H1 (cell line): Measurements from ENCODE around the gene DIABLO. TPM values are rescaled to one million over a fixed set of nuclear protein-coding genes. Genes with fewer than 3 reads are reported as not detected.

Experiments
- CTCF ChIA-PET: fragments of 300-600 bp; sonication (Branson Sonifier 250); formaldehyde crosslinking; loops from one replicate; lab custom pipeline; 2021; ENCODE audit not compliant: partially characterized antibody; lab: Charles Lee
- POLR2A ChIA-PET: fragments of 300-600 bp; sonication (Branson Sonifier 250); formaldehyde crosslinking; loops from one replicate; lab custom pipeline; 2021; ENCODE audit warnings: inconsistent platforms; ENCODE audit not compliant: partially characterized antibody; lab: Charles Lee
- DNase-seq, 2 experiments: peaks; one replicate each; pipeline versions ENCODE4 v3.0.0 to v3.0.0-alpha.2; 2010 to 2022; ENCODE audit warnings: low spot score in 2 of 2, low read depth in 1 of 2, mixed read lengths in 1 of 2
- FAIRE-seq: peaks from 2 replicates; lab custom pipeline; 2011; peaks lifted over from hg19 to GRCh38; lab: Jason Lieb, UNC
- H2AFZ ChIP-seq: 2 replicates; pipeline ENCODE4 v1.8.1; 2012; ENCODE audit warnings: low read length, inconsistent platforms
- H2AK5ac ChIP-seq: 2 replicates; pipeline ENCODE4 v1.6.1; 2013; ENCODE audit warnings: low read depth, low read length
- H2BK120ac ChIP-seq: replicated peaks from 2 replicates; pipeline ENCODE3; 2013; ENCODE audit warnings: low read depth, low read length, inconsistent platforms
- H2BK12ac ChIP-seq: 2 replicates; pipeline ENCODE4 v1.6.1; 2013; ENCODE audit warnings: low read depth, low read length
- H2BK15ac ChIP-seq: 2 replicates; pipeline ENCODE4 v1.6.1; 2013; ENCODE audit warnings: low read length
- H2BK20ac ChIP-seq: 2 replicates; pipeline ENCODE4 v1.6.1; 2013; ENCODE audit warnings: low read length
- H2BK5ac ChIP-seq: 2 replicates; pipeline ENCODE4 v1.6.1; 2013; ENCODE audit warnings: low read depth, low read length
- H3K14ac ChIP-seq: 2 replicates; pipeline ENCODE4 v1.6.1; 2013; ENCODE audit warnings: inconsistent platforms; ENCODE audit not compliant: insufficient read length
- H3K18ac ChIP-seq: 2 replicates; pipeline ENCODE4 v1.6.1; 2013; ENCODE audit warnings: low read length; ENCODE audit errors: extremely low read depth
- H3K23ac ChIP-seq: 2 replicates; pipeline ENCODE4 v1.6.1; 2013; ENCODE audit warnings: inconsistent platforms; ENCODE audit not compliant: insufficient read length
- H3K23me2 ChIP-seq: 2 replicates; pipeline ENCODE4 v1.6.1; 2013; ENCODE audit warnings: low read depth, low read length
- H3K27ac ChIP-seq: 2 replicates; pipeline ENCODE4 v1.6.1; 2011; ENCODE audit warnings: low read depth, low read length, inconsistent platforms
- H3K27me3 ChIP-seq, 4 experiments: replicated peaks in 1 of 4; 1 replicate in 1 of 4; 2 replicates in 3 of 4; pipeline versions ENCODE4 v1.6.1 to v1.8.1; 2011 to 2013; ENCODE audit warnings: low read length in 3 of 4, mild to moderate bottlenecking in 3 of 4, inconsistent platforms in 2 of 4, mixed read lengths in 2 of 4, moderate library complexity in 1 of 4; ENCODE audit not compliant: control insufficient read depth in 3 of 4, insufficient read depth in 3 of 4; ENCODE audit errors: extremely low read depth in 1 of 4
- H3K36me3 ChIP-seq, 4 experiments: 2 replicates each; pipeline versions ENCODE4 v1.6.1 to v1.8.1; 2011 to 2013; ENCODE audit warnings: mild to moderate bottlenecking in 4 of 4, low read length in 3 of 4, moderate library complexity in 2 of 4, control low read depth in 1 of 4, inconsistent platforms in 1 of 4; ENCODE audit not compliant: insufficient read depth in 4 of 4, control insufficient read depth in 2 of 4
- H3K4ac ChIP-seq: replicated peaks from 2 replicates; pipeline ENCODE3; 2013; ENCODE audit warnings: low read length, low read depth, mixed read lengths, inconsistent platforms; ENCODE audit not compliant: insufficient read length
- H3K4me1 ChIP-seq, 4 experiments: replicated peaks in 1 of 4; 1 replicate in 1 of 4; 2 replicates in 3 of 4; pipeline versions ENCODE4 v1.6.1 to v1.8.1; 2011 to 2013; ENCODE audit warnings: low read length in 3 of 4, inconsistent platforms in 2 of 4, mixed read lengths in 1 of 4; ENCODE audit not compliant: insufficient read depth in 4 of 4, control insufficient read depth in 3 of 4
- H3K4me2 ChIP-seq, 2 experiments: 2 replicates each; pipeline versions ENCODE4 v1.6.1 to v1.8.1; 2011 to 2013; ENCODE audit warnings: low read depth in 2 of 2, low read length in 2 of 2, control low read depth in 1 of 2, inconsistent platforms in 1 of 2, mild to moderate bottlenecking in 1 of 2; ENCODE audit not compliant: insufficient read depth in 1 of 2
- H3K4me3 ChIP-seq, 4 experiments: fragments of 200-600, 300-600 bp in 1 of 4; sonication (generic), shearing (Covaris generic), sonication (Bioruptor Twin) in 1 of 4; 2 replicates each; pipeline versions ENCODE4 v1.5.1 to v1.8.1; 2011 to 2016; ENCODE audit warnings: low read length in 4 of 4, low read depth in 3 of 4, control low read depth in 2 of 4, inconsistent platforms in 2 of 4, mild to moderate bottlenecking in 2 of 4, mixed read lengths in 1 of 4, moderate library complexity in 1 of 4; ENCODE audit not compliant: insufficient read depth in 2 of 4; ENCODE audit errors: extremely low read depth in 1 of 4
- H3K56ac ChIP-seq: replicated peaks from 2 replicates; pipeline ENCODE3; 2013; ENCODE audit warnings: low read depth, mild to moderate bottlenecking, mixed read lengths, low read length, inconsistent platforms; ENCODE audit not compliant: insufficient read length
- H3K79me1 ChIP-seq: 2 replicates; pipeline ENCODE4 v1.6.1; 2013; ENCODE audit warnings: low read depth, low read length, control low read depth
- H3K79me2 ChIP-seq, 2 experiments: 2 replicates each; pipeline versions ENCODE4 v1.6.1 to v1.8.1; 2012 to 2013; ENCODE audit warnings: low read length in 2 of 2, mild to moderate bottlenecking in 2 of 2, inconsistent platforms in 1 of 2; ENCODE audit not compliant: insufficient read depth in 2 of 2, control insufficient read depth in 1 of 2
- H3K9ac ChIP-seq, 4 experiments: replicated peaks in 1 of 4; 1 replicate in 1 of 4; 2 replicates in 3 of 4; pipeline versions ENCODE4 v1.6.1 to v1.8.1; 2011 to 2013; ENCODE audit warnings: low read depth in 3 of 4, low read length in 3 of 4, control low read depth in 2 of 4, mild to moderate bottlenecking in 2 of 4, moderate library complexity in 2 of 4, inconsistent platforms in 1 of 4; ENCODE audit errors: extremely low read depth in 1 of 4
- H3K9me3 ChIP-seq, 2 experiments: 2 replicates each; pipeline versions ENCODE4 v1.6.1 to v1.8.1; 2012 to 2013; ENCODE audit warnings: mild to moderate bottlenecking in 2 of 2, moderate library complexity in 2 of 2, control low read depth in 1 of 2, inconsistent platforms in 1 of 2, low read depth in 1 of 2, low read length in 1 of 2, mixed read lengths in 1 of 2; ENCODE audit not compliant: insufficient read depth in 2 of 2
- H4K20me1 ChIP-seq, 2 experiments: replicated peaks in 1 of 2; 2 replicates each; pipeline versions ENCODE3 to v1.8.1; 2011 to 2013; ENCODE audit warnings: inconsistent platforms in 2 of 2, low read length in 2 of 2, mild to moderate bottlenecking in 1 of 2; ENCODE audit not compliant: insufficient read depth in 2 of 2, control insufficient read depth in 1 of 2
- H4K5ac ChIP-seq: 2 replicates; pipeline ENCODE4 v1.6.1; 2013; ENCODE audit warnings: low read length, low read depth, mixed read lengths, inconsistent platforms; ENCODE audit not compliant: insufficient read length
- H4K8ac ChIP-seq: 2 replicates; pipeline ENCODE4 v1.8.0; 2013; ENCODE audit warnings: mild to moderate bottlenecking, moderate library complexity, low read length, inconsistent platforms; ENCODE audit not compliant: insufficient read depth; ENCODE audit errors: extremely low read depth
- H4K91ac ChIP-seq: replicated peaks from 2 replicates; pipeline ENCODE3; 2013; ENCODE audit warnings: low read length, mixed read lengths, inconsistent platforms; ENCODE audit not compliant: insufficient read length
- CBX5 ChIP-seq: fragments of 300-800, 300-1000 bp; sonication (generic); IDR thresholded peaks from 2 replicates; pipeline ENCODE4 v1.7.1; 2016; ENCODE audit warnings: antibody characterized with exemption, low read length, low read depth
- CHD1 ChIP-seq: IDR thresholded peaks from 2 replicates; pipeline ENCODE4 v1.6.1; 2012; ENCODE audit warnings: low read depth, low read length, improper control_type of control experiment
- CHD2 ChIP-seq: IDR thresholded peaks from 2 replicates; pipeline ENCODE4 v1.6.1; 2012; ENCODE audit warnings: low read length, improper control_type of control experiment
- CREB1 ChIP-seq: IDR thresholded peaks from 2 replicates; pipeline ENCODE4 v1.6.1; 2012; ENCODE audit warnings: inconsistent platforms
- EP300 ChIP-seq, 2 experiments: IDR thresholded peaks; 1 replicate in 1 of 2; 2 replicates in 1 of 2; pipeline ENCODE4 v1.6.1; 2011 to 2012; ENCODE audit warnings: low read depth in 2 of 2, low read length in 2 of 2, mild to moderate bottlenecking in 2 of 2, borderline replicate concordance in 1 of 2, inconsistent platforms in 1 of 2, moderate library complexity in 1 of 2
- EZH2 ChIP-seq: fragments of 200-600 bp; sonication (generic); IDR thresholded peaks from 2 replicates; pipeline ENCODE4 v1.7.1; 2012; ENCODE audit warnings: low read depth, mild to moderate bottlenecking, moderate library complexity, low read length, inconsistent platforms; ENCODE audit not compliant: severe bottlenecking
- HDAC6 ChIP-seq: IDR thresholded peaks from one replicate; pipeline ENCODE4 v1.7.1; 2012; ENCODE audit warnings: low read depth, mild to moderate bottlenecking, inconsistent platforms, low read length, moderate library complexity
- MAFK ChIP-seq: IDR thresholded peaks from 2 replicates; pipeline ENCODE4 v1.6.1; 2012; ENCODE audit warnings: low read depth, mild to moderate bottlenecking, improper control_type of control experiment, low read length
- SAP30 ChIP-seq: fragments of 300-600 bp; sonication (generic); IDR thresholded peaks from 2 replicates; pipeline ENCODE4 v1.7.1; 2012; ENCODE audit warnings: low read length, moderate library complexity, mild to moderate bottlenecking, inconsistent platforms; ENCODE audit not compliant: insufficient read depth, insufficient replicate concordance
- SIN3A ChIP-seq, 2 experiments: IDR thresholded peaks in 1 of 2; conservative IDR thresholded peaks in 1 of 2; 2 replicates each; pipeline ENCODE4 v1.6.1; 2011 to 2012; ENCODE audit warnings: low read length in 2 of 2, improper control_type of control experiment in 1 of 2, low read depth in 1 of 2, mild to moderate bottlenecking in 1 of 2
- SIX5 ChIP-seq: IDR thresholded peaks from 2 replicates; pipeline ENCODE4 v1.6.1; 2011; ENCODE audit warnings: mild to moderate bottlenecking, low read depth, low read length
- SP1 ChIP-seq: IDR thresholded peaks from 2 replicates; pipeline ENCODE4 v1.6.1; 2011; ENCODE audit warnings: low read depth, low read length
- ZNF274 ChIP-seq: IDR thresholded peaks from 2 replicates; pipeline ENCODE4 v1.7.0; 2012; ENCODE audit warnings: low read length, borderline replicate concordance; ENCODE audit errors: extremely low read depth
- WGBS, 2 experiments: shearing (Covaris generic) in 1 of 2; methylation state at CpG; one replicate each; pipeline versions ENCODE4 v1.1.6 to v1.1.7; 2013 to 2015; ENCODE audit warnings: low lambda C conversion rate in 2 of 2, mixed read lengths in 2 of 2, inconsistent platforms in 1 of 2, low coverage in 1 of 2, missing lambda C conversion rate in 1 of 2; ENCODE audit not compliant: insufficient replicate concordance in 2 of 2, insufficient coverage in 1 of 2, insufficient read length in 1 of 2; ENCODE audit errors: extremely low coverage in 1 of 2, missing lambda C conversion rate in 1 of 2; 5-methylcytosine and 5-hydroxymethylcytosine counted together
- polyA plus RNA-seq, 7 experiments: library from polyadenylated mRNA; depleted of rRNA in 3 of 7; stranded (reverse) in 5 of 7; unstranded in 2 of 7; fragments of >200 nt in 5 of 7; fragments of 200-250 nt in 2 of 7; gene quantifications; 1 replicate in 5 of 7; 2 replicates in 1 of 7; 4 replicates in 1 of 7; pipeline versions ENCODE4 v1.2.1 to v1.2.3, GENCODE V29; 2011 to 2013; ENCODE audit warnings: missing spikeins in 2 of 7, mixed read lengths in 2 of 7
- total RNA-seq: library from RNA; stranded (reverse); fragmentation: NEBNext Ultra II Directional; extraction: Animal tissue kit (Norgen Biotek cat#: 25700); gene quantifications from 2 replicates; pipeline ENCODE4 v1.2.1, GENCODE V29; 2021
- TF ChIP-seq, protein P1 (sequence below): IDR thresholded peaks from 2 replicates; pipeline ENCODE4 v1.6.1; 2012; ENCODE audit warnings: inconsistent platforms

The DIABLO gene
- total and polyA plus RNA-seq, 2 of the 8 experiments (the other 6 are each of a cell fraction or from before 2014, with no cell fraction given): 65.2 to 68.3 TPM

DNA sequence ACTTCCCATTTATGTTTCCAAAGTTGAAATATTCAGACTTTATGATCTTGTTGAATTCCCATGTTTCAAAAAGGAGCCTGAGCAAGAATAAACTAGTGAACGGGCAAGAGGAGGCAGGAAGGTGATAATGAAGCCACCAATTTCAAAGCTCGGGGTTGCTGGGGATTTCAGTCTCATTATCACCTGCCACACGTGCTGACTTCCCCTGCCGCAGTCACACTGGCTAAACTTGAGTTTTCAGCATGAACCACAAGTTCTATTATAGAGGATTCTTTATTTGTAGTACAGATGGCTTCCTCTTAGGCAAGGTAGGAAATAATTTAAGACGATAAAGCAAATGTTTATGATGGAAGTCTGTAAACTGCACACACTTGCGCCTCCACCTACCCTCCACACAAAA lies 18.1 kb upstream of the DIABLO start:
- ChIA-PET CTCF (interaction anchor here (0.8 to 1.2 kb wide), 2 partner anchors 8 to 11 kb away, joined by 3 to 4 read pairs; no protein-coding TSS in a partner anchor), POLR2A (interaction anchor here (0.7 to 2.0 kb wide), 3 partner anchors 12 to 18 kb away, joined by 3 to 5 read pairs (median 4); no protein-coding TSS in a partner anchor)
- Histone ChIP-seq H4K91ac (no peak overlapping the region), H3K27me3 (no peaks in the 10 kb centered on the region), H3K4me1 (no peaks in the 10 kb centered on the region), H3K23ac (no peak overlapping the region), H3K14ac (no peak overlapping the region), H3K79me2 (no peaks in the 10 kb centered on the region), H3K4ac (no peak overlapping the region), H3K36me3 (peaks cover 0 to 9% (median 3%) of the 10 kb centered on the region in 4 experiments; a peak in 5 of 8 replicates), H3K56ac (no peak overlapping the region), H3K18ac (no peak overlapping the region), H2BK12ac (no peak overlapping the region), H3K79me1 (no peaks in the 10 kb centered on the region), H4K20me1 (no peaks in the 10 kb centered on the region), H3K4me3 (no peak overlapping the region), H3K23me2 (no peaks in the 10 kb centered on the region), H2BK120ac (no peak overlapping the region), H2AK5ac (no peak overlapping the region), H2BK20ac (no peak overlapping the region), H4K8ac (no peak overlapping the region), H3K9ac (no peak overlapping the region), H2BK15ac (no peak overlapping the region), H2BK5ac (no peak overlapping the region), H3K4me2 (no peak overlapping the region), H2AFZ (no peak overlapping the region), H3K9me3 (no peaks in the 10 kb centered on the region), H3K27ac (no peak overlapping the region), H4K5ac (no peak overlapping the region)
- WGBS, 2 experiments: 89% methylated on average over 6 of the region's 6 CpGs; no CpG with 5 or more reads in 1 of the 2 experiments
- no peak for FAIRE-seq
- DNase-seq: no peak
- TF ChIP-seq CBX5: no peak
- TF ChIP-seq SAP30: no peak
- no peak for TF ChIP-seq EP300 (IDR thresholded peaks at IDR 0.05; ENCODE audit: borderline replicate concordance in 1 of 2, low read depth in 2 of 2, low read length in 2 of 2)
- no peak for TF ChIP-seq SIX5
- TF ChIP-seq HDAC6: no peak
- TF ChIP-seq SP1: no peak
- TF ChIP-seq MAFK: no peak
- TF ChIP-seq CHD2: no peak
- TF ChIP-seq CREB1: no peak
- no peak for TF ChIP-seq CHD1
- no peak for TF ChIP-seq EZH2
- no peak for TF ChIP-seq SIN3A (conservative IDR thresholded peaks at IDR 0.05 in 1 of 2, IDR thresholded peaks at IDR 0.05 in 1 of 2; ENCODE audit: low read depth in 1 of 2, low read length in 2 of 2)
- TF ChIP-seq, protein P1, sequence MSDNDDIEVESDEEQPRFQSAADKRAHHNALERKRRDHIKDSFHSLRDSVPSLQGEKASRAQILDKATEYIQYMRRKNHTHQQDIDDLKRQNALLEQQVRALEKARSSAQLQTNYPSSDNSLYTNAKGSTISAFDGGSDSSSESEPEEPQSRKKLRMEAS: no peak
- no peak for TF ChIP-seq ZNF274
